Choroid plexus epithelial cell (primary cell): ENCODE results near the gene IVNS1ABP.
"Not testable (repeated sequence)": the region's sequence is repeated elsewhere in the genome, so short reads cannot be mapped to it uniquely, and the experiment has no call there.

Experiments used
- DNase-seq: peaks from one replicate; pipeline ENCODE4 v3.0.0-alpha.2; 2010; ENCODE audit warnings: low read depth
- H3K4me3 ChIP-seq: 2 replicates; pipeline ENCODE4 v1.5.1; 2011; ENCODE audit warnings: low read depth, mild to moderate bottlenecking, control low read depth, low read length, moderate library complexity
- CTCF ChIP-seq: conservative IDR thresholded peaks from 2 replicates; pipeline ENCODE4 v1.5.1; 2011; ENCODE audit warnings: low read depth, mild to moderate bottlenecking, control low read depth, inconsistent platforms, low read length, moderate library complexity

The IVNS1ABP gene

GRCh38 chr1:185260611-185261010, 56.4 kb downstream of the IVNS1ABP start:
- no peak for TF ChIP-seq CTCF
- no peak overlapping the region for H3K4me3 ChIP-seq
- no peak for DNase-seq

DNA sequence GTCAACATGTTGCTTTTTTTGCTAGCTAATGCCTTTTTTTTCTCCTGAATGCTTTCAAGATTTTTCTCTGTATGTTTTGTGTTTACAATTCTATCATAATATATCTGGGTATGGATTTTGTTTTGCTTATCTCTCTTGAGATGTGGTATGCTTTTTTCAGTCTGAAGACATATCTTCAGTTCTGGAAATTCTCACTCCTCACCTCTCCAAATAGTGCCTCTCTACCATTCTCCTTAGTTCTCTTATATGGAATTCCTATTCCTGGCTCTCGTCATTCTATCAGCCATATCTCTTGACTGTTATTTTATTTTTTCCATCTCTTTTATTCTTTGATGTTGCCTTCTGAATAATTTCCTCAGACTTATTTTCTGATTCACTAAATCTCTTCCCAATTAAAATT, 58.4 kb downstream of the IVNS1ABP start:
- no peak overlapping the region for H3K4me3 ChIP-seq
- DNase-seq = no peak
- TF ChIP-seq CTCF = no peak

- no peak for DNase-seq
- H3K4me3 ChIP-seq = no peak overlapping the region
- no peak for TF ChIP-seq CTCF
Observed at GRCh38 chr1:185257950-185258208, 59.2 kb downstream of the IVNS1ABP start.

DNA sequence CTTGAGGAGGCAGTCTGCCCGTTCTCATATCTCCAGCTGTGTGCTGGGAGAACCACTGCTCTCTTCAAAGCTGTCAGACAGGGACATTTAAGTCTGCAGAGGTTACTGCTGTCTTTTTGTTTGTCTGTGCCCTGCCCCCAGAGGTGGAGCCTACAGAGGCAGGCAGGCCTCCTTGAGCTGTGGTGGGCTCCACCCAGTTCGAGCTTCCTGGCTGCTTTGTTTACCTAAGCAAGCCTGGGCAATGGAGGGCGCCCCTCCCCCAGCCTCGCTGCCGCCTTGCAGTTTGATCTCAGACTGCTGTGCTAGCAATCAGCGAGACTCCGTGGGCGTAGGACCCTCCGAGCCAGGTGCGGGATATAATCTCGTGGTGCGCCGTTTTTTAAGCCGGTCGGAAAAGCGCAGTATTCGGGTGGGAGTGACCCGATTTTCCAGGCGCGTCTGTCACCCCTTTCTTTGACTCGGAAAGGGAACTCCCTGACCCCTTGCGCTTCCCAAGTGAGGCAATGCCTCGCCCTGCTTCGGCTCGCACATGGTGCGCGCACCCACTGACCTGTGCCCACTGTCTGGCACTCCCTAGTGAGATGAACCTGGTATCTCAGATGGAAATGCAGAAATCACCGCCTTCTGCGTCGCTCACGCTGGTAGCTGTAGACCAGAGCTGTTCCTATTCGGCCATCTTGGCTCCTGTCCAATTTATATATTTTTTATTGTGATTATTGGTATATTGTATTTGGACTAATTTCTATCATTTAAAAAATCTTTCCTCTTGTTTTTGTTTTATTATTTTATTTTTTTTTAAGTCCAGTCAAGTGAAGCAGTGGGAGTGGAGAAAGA, 59.7 kb downstream of the IVNS1ABP start:
- DNase-seq, H3K4me3 ChIP-seq: not testable (repeated sequence)

GRCh38 chr1:185255595-185255994, 61.4 kb downstream of the IVNS1ABP start:
- not testable (repeated sequence) for DNase-seq, H3K4me3 ChIP-seq

DNA sequence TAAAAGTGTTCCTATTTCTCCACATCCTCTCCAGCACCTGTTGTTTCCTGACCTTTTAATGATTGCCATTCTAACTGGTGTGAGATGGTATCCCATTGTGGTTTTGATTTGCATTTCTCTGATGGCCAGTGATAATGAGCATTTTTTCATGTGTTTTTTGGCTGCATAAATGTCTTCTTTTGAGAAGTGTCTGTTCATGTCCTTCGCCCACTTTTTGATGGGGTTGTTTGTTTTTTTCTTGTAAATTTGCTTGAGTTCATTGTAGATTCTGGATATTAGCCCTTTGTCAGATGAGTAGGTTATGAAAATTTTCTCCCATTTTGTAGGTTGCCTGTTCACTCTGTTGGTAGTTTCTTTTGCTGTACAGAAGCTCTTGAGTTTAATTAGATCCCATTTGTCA, 64.6 kb downstream of the IVNS1ABP start:
- H3K4me3 ChIP-seq, DNase-seq: not testable (repeated sequence)

DNA sequence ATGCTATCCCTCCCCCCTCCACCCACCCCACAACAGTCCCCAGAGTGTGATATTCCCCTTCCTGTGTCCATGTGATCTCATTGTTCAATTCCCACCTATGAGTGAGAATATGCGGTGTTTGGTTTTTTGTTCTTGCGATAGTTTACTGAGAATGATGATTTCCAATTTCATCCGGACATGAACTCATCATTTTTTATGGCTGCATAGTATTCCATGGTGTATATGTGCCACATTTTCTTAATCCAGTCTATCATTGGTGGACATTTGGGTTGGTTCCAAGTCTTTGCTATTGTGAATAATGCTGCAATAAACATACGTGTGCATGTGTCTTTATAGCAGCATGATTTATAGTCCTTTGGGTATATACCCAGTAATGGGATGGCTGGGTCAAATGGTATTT, 65.1 kb downstream of the IVNS1ABP start:
- not testable (repeated sequence) for DNase-seq, H3K4me3 ChIP-seq

DNA sequence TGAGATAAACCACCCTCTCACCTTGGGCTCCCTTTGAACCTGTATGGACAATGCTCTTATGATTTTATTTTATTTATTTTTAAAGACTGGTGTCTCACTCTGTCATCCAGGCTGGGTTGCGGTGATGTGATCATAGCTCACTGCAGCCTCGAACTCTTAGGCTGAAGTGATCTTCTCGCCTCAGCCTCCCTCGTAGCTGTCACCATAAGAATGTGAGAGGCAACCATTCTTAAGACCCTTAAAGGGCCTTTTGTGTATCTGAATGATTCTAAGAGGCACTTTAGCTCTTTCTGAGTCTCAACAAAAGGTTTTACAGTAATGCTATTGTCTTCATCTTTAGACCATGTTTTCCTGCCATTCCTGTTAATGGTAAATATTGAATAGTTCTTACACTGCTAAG, 67.0 kb downstream of the IVNS1ABP start:
- no peak for TF ChIP-seq CTCF
- no peak for DNase-seq
- H3K4me3 ChIP-seq = no peak overlapping the region

DNA sequence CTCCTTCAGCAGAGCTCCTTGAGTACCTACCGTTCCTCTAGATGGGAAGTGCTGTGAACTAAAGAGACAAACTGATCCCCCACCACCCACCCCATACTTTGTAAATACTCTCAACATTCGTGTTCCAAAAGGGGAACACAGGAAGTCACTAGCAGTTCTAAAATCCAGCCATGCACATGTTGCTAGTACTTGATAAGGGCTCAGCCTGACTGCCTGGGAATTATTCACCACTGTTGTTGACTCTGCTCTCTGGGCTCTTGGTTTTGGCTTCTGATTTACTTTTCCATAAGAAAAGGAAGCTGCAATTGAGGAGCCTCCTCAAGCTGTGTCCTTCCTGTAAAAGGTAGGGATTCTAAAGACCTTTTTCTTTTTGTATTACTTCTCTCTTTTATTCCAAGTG, 67.5 kb downstream of the IVNS1ABP start:
- no peak for TF ChIP-seq CTCF
- H3K4me3 ChIP-seq = no peak overlapping the region
- no peak for DNase-seq
